ENCODE results near the gene SP140L.

GRCh38 chr2:230430957-230431910 is 104.2 kb downstream of the SP140L start:
- TF ChIP-seq EP300 (IDR thresholded peaks at IDR 0.05; ENCODE audit: borderline replicate concordance), result no peak
- no peak for TF ChIP-seq RAD21 (IDR thresholded peaks at IDR 0.05; ENCODE audit: low read depth)
- TF ChIP-seq, protein P1, sequence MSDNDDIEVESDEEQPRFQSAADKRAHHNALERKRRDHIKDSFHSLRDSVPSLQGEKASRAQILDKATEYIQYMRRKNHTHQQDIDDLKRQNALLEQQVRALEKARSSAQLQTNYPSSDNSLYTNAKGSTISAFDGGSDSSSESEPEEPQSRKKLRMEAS (IDR thresholded peaks at IDR 0.05), result no peak
- TF ChIP-seq CEBPB (IDR thresholded peaks at IDR 0.05), result no peak
- TF ChIP-seq YY1 (IDR thresholded peaks at IDR 0.05; ENCODE audit: low read depth), result no peak
- no peak for TF ChIP-seq TEAD4 (IDR thresholded peaks at IDR 0.05)
- TF ChIP-seq, protein P2, sequence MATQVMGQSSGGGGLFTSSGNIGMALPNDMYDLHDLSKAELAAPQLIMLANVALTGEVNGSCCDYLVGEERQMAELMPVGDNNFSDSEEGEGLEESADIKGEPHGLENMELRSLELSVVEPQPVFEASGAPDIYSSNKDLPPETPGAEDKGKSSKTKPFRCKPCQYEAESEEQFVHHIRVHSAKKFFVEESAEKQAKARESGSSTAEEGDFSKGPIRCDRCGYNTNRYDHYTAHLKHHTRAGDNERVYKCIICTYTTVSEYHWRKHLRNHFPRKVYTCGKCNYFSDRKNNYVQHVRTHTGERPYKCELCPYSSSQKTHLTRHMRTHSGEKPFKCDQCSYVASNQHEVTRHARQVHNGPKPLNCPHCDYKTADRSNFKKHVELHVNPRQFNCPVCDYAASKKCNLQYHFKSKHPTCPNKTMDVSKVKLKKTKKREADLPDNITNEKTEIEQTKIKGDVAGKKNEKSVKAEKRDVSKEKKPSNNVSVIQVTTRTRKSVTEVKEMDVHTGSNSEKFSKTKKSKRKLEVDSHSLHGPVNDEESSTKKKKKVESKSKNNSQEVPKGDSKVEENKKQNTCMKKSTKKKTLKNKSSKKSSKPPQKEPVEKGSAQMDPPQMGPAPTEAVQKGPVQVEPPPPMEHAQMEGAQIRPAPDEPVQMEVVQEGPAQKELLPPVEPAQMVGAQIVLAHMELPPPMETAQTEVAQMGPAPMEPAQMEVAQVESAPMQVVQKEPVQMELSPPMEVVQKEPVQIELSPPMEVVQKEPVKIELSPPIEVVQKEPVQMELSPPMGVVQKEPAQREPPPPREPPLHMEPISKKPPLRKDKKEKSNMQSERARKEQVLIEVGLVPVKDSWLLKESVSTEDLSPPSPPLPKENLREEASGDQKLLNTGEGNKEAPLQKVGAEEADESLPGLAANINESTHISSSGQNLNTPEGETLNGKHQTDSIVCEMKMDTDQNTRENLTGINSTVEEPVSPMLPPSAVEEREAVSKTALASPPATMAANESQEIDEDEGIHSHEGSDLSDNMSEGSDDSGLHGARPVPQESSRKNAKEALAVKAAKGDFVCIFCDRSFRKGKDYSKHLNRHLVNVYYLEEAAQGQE (IDR thresholded peaks at IDR 0.05; ENCODE audit: low read depth), result no peak
- no peak for TF ChIP-seq TAF1 (IDR thresholded peaks at IDR 0.05; ENCODE audit: low read depth)
- no peak for TF ChIP-seq ZBTB7A (IDR thresholded peaks at IDR 0.05; ENCODE audit: low read depth)
- TF ChIP-seq FOXM1 (IDR thresholded peaks at IDR 0.05; ENCODE audit: borderline replicate concordance, low read depth), result no peak
- no peak for TF ChIP-seq EGR1 (IDR thresholded peaks at IDR 0.05)
- TF ChIP-seq NFIC (IDR thresholded peaks at IDR 0.05), result no peak
- no peak for TF ChIP-seq TCF12 (IDR thresholded peaks at IDR 0.05; ENCODE audit: low read depth)
